GM19240 (cell line): ENCODE measurements around the gene VAMP7.
"Not testable (repeated sequence)": the region's sequence is repeated elsewhere in the genome, so short reads cannot be mapped to it uniquely, and the experiment has no call there.

Experiments
- DNase-seq: peaks from one replicate; pipeline ENCODE4 v3.0.0; 2011; ENCODE audit warnings: low spot score; ENCODE audit not compliant: insufficient read length

The VAMP7 gene, protein sequence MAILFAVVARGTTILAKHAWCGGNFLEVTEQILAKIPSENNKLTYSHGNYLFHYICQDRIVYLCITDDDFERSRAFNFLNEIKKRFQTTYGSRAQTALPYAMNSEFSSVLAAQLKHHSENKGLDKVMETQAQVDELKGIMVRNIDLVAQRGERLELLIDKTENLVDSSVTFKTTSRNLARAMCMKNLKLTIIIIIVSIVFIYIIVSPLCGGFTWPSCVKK

DNA sequence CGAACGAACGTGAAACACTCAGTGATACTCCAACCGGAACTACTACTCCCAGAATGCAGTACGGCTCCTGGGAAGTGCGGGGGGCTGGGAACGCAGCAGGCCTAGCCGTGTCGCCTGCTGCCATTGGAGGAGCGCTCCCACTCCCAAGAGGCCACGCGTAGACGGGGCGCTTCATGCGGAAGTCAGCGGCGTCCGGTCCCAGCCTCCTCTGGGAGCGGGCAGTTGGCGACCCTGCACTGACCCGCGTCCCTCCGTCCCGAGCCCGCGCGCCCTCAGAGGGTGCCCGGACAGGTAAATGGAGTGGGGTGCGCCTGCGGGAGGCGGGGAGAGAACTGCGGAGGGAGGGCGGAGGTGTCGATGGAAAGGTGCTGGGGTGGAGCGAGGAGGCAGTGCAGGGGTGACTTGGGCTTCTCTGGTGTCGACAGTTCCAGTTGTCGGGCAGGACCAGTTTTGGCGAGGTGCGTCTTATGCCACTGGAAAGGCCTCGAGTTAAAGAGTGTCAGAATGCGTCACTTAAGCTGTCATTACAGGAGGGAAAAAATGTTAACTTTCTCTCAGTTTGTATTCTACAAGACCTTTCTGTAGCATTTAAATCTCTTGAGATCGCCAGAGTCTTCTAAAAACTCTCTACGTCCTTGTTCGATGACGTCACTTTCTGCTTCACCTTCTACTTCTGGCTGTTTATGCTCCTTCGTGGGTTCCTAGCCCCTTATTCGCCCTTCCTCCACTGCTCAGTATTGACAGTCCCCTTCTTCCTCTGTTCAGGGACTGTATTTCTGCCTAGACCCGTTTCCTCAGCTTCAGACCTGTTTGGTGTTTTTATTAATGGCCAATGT is at the start of gene VAMP7:
TSS of gene VAMP7 (plus strand) at position 188 of the 836 bp plus-strand sequence. CDS start 8,122 bp downstream, outside the sequence.
- DNase-seq, result peak; percentile 14

DNA sequence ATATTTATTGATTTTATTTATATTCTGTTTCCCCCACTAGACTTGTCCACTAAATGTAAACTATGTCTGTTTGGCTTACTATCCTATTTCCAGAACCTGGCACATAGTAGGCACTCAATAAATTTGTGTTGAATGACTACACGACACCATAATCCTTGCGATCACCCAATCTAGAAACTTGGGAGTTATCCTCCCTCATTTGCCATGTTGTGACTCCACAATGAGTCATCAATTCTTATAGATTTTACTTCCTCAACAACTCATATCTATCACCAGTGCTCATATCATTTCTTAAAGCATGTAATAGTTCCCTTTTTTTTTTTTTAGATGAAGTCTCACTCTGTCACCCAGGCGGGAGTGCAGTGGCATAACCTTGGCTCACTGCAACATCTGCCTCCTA is 39.9 kb upstream of the VAMP7 start:
- no peak for DNase-seq

DNA sequence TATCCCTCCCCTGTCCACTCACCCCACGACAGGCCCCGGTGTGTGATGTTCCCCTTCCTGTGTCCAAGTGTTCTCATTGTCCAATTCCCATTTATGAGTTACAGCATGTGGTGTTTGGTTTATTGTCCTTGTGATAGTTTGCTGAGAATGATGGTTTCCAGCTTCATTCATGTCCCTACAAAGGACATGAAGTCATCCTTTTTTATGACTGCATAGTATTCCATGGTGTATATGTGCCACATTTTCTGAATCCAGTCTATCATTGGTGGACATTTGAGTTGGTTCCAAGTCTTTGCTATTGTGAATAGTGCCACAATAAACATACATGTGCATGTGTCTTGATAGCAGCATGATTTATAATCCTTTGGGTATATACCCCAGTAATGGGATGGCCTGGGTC is 29.4 kb upstream of the VAMP7 start:
- DNase-seq, result not testable (repeated sequence)

DNA sequence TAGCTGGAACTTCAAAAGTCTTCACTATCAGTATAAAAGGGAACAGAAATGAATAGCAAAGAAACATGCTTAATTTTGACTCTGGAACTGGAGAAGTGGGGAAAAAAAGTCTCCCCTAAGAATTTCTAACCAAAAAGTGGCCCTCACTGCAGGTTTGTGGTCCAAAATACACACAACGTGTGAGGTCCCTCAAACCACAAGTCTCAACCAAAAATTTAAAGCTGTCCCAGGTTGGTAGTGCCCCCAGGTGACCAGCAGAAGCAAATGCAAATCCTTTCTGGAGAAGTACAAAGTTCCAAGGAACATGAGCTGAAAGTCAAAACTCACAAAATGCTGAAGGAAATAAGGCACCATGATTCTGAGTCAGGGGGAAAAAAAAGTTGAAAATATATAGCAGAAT is 23.6 kb upstream of the VAMP7 start:
- DNase-seq, result no peak

DNA sequence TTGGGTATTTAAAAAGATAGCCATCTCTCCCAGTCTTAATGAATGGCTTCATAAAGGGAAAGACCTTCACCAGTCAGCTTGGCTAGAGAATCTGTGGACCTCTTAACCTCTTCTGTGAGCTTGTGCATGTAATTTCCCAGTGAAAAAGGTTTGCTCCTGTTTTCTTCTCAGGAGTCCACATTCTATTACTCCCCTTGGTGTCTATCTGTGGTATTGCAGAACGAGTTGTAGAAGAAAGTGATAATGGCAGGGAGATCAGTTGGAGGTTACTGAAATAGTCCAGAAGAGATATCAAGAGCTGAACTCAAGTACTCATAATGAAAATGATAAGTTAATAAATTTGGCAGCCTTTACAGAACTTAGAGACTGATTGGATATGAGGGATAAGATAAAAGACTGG is 16.5 kb upstream of the VAMP7 start:
- DNase-seq, result no peak

DNA sequence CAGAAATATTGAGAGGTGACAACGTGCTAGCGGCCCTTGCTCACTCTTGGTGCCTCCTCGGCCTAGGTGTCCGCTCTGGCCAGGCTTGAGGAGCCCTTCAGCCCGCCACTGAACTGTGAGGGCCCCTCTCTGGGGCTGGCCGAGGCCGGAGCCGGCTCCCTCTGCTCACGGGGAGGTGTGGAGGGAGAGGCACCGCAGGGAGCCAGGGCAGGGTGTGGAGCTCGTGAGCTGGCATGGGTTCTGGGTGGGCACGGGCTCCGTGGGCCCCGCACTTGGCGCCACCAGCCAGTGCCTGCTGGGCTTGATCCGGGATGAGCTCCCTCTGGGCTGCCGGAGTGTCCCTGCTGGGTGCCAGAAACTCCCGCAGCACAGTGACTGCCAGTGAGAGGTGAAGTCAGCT is 16.0 kb upstream of the VAMP7 start:
- DNase-seq, result no peak

DNA sequence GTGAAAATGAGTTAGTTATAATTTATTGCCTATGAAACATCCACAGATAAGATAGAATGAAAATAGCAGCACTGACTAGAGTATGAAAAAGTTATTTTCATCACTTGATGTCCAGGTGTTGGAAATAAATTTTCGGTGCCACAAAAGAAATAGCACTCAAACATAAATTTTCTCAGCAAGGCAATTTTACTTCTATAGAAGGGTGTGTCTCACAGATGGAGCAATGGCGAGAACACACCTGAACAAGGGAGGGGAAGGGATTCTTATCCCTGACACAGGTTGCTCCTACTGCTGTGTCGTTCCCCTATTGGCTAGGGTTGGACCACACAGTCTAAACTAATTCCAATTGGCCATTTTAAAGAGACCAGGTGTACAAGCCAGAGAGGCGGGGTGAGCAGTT is 13.3 kb upstream of the VAMP7 start:
- no peak for DNase-seq

DNA sequence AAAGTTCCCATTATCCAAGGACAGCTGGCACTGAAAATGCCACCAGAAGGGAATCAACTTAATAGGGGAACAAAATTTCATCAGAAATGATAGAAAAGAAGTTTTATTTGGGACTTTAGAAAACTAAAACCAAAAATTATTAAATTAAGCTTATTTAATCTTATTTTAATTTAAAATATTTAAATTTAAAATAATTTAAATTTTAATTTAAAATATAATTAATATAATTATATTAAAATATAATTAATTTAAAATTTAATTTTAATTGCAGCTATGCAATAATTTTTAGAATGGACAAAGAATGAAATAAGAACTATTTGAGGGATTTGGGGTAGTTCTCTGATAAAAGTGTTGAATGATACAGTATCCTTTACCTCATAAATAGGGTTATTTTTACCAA is 10.2 kb upstream of the VAMP7 start:
- DNase-seq, result no peak

DNA sequence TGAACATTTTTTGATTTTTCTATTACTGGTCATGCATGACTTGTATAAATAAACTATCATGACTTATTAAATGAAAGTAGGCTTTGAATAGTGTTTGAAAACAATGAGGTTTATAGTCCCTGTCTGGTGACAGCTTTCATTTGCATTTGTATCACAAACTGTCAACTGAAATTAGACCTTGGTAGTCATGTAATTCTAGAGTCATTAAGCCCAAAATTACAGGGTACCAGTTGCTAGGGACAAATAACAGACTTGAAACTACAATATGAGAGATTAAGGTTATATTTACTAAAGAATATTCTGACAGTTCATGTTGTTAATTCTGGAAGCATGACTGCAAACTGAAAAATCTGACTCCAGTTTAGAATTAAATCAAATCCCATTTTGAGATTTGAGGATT is 9.2 kb upstream of the VAMP7 start:
- no peak for DNase-seq

DNA sequence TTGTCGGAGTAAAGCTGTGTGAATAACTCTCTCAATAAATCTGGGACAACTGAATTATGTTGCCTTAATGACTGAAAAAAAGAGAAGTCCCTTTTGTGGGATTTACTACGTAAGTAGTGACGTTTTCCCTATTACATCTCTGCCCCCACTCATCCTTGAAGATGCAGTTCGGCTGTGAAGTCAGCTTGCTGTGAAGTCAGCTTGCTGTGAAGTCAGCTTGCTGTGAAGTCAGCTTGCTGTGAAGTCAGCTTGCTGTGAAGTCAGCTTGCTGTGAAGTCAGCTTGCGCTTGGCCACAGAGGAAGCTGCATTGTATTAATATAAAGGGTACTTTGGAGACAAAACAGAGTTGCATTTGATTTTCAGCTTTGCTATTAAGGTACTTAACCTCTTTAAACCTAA is 8.0 kb upstream of the VAMP7 start:
- DNase-seq, result no peak

DNA sequence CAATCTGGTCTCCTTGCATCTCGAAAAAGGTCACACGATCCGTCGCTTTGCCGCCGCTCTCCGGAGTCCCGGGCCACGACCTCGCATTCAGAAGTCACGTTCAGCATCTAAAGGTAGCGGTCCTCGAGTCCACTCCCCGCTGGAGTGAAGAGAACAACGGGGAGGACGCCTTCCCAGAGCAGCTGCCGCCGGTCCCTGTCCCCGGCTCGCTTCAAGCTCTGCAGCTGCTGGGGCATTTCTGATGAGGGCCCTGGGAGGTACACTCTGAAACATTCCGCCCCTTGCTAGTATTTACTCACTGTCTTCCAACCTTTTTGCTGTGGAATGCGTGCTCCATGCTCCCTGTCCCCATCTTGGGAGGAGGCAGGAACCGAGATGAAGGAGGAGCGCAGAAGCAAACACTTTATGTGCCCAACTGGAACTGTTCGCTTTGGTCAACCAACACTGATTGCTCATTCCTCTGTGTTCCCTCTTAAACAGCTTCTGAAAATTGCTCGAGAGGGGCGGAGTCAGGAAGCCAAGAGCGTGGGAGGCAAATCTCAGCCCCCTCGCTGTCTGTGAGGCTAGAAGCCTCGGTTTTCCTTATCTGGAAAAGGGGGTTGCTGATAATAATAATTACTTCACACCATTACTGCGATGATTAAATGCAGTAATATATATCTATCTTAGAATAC is 6.4 kb upstream of the VAMP7 start:
- DNase-seq, result no peak

DNA sequence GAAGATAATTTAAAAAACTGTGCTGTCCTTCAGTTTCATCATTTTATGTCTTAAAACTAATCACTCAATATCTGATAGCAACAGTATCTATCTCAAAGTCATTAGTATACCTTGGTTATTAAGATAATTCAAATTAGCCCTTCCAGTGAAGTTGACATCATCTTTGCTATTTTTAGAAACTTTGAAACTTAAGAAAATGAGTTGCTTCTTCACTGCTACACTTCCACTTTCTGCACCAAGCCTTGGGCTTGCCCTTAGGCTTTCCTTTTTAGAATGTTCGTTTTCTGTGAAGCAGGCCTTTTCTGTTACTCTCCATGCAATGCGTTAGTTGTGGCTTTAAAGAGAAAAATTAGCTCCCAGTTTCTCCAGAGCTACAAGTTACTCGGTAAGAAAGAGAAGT is 4.4 kb upstream of the VAMP7 start:
- DNase-seq, result no peak

DNA sequence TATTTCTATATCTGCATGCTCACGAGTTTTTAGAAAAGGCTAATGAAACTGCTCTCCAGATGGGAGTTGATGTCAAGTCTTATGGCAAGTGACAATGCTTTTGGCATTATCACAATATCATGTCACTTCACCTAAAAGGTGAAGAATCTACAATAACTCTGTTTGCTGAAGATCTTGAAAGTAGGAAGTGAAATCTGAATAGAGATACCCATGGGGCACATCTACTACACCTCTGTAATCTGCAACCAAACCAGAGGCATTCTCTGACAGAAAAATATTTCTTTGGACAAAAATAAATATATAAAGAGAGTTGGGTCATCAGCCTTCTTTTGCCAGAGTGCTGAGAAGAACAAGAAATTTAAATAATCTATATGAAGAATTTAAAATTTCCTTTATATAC is 3.9 kb upstream of the VAMP7 start:
- no peak for DNase-seq

DNA sequence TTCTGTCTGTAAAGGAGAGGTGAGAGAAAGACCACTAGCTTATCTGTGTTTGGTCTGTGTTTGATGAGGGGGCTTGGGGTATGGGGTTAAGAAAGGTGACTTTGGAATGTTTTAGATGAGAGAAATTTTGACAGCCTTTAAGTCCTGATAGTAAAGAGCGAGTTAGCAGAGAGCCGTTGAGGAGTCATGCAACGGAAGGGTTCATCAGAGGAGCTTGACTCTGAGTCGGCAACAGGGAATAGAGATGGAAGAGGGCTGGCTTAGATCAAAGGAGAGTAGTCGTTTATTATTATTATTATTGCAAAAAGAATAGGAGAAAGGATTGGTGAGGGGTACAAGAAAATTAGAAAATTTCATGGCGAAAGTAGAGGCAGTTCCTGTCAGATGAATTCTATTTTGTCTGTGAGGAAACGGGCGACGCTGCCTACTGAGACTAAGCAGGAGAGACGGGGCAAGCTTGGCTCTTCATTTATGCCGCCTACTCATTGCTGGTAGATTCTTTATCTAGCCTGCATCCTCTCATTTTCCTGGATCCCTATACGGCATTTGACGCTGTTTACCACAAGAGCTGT is 473 bp upstream of the VAMP7 start:
- no peak for DNase-seq

DNA sequence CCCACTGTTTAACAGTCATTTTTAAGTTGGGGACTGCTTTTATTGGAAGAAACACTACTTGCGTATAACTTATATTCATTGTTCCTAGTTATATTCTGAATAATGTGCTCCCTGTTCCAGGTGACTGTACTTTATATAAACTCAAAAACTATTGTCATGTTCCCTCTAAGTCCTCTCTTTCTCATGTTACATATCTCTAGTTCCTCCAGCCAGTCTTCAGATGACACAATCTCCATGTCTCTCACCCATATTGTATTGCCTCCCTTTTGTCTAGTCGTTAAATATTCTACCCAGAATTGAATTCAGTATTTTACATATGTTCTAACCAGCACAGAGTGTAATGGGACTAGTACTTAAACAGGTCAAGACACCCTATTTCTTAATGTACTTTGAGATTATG is 5.3 kb downstream of the VAMP7 start:
- no peak for DNase-seq

DNA sequence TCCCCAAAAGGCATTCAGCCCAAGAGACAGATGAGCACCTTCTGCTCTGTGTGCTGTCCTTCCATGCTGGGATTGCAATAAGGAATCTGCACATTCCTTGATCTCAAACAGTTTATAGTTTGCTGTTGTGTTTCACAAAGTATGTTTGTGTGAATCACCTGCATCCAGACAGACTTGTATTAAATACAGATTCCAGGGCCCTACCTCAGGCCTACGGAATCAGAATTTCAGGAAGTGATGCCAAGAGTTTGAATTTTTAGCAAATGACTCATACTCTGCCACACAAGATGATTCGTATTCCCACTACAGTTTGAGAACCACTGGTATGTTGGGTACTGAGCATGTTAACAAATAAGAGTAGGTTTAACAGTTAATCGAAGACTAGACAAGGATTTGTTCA is 7.0 kb downstream of the VAMP7 start:
- no peak for DNase-seq

DNA sequence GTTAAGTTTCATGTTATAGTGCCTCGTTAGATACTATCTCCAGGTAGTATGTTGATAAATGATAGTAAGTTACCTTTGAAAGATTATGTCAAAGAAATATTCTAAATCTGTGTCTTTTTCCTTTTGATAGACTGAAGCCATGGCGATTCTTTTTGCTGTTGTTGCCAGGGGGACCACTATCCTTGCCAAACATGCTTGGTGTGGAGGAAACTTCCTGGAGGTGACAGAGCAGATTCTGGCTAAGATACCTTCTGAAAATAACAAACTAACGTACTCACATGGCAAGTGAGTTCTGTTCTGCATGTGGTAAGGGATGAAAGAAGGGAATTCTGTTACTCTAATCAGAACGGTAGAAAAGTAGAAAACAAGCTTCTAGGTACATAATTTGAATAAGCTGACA is 8.2 kb downstream of the VAMP7 start:
- DNase-seq, result no peak

DNA sequence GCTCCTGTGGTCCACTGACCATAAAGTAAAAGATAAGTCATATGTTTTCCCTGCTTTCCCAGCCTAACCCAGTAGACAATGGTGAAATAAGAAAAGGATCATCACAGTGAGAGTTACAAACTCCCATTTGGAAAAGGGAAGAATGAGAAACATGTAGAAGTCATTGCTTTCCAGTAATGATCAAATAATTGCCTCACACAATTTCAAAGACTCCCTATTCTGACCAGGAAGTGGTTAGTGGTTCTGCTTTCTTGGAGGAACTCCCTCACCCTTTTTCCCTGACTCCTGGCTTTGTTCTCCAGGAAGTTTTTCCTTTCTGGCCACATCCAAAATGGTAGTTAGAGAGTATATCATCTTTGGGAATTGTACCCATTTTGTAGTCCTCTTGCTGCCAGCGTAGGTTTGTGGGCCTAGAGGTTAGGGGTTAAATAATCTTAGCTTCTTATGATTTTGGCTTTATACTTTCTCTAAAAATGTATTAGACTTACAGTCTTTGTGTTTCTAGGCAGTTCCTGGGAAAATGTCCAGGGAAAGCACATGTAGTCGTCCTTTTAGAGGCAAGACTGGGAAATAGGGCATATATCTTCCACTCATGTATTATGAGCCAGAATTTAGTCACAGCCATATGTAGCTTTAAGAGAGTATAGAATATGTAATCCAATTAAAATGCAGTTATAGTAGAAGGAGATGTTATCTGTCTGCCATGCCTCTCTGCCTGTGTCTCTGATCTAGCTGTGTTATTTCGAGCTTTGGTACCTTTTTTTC is 10.5 kb downstream of the VAMP7 start:
- DNase-seq, result no peak

DNA sequence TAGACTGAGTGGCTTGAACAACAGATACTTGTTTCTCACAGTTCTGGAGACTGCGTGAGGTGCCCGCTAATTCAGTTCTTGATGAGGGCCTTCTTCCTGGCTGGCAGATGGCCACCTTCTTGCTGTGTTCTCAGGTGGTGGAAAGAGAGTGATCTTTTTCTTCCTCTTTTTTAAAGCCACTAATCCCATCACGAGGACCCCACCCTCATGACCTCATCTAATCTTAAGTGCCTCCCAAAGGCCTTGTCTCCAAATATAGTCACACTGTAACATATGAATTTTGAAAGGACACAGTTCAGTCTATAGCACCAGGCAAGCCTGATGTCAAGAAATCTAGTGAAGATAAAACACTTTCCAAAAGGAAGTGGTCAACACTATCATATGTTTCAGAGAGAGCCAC is 12.4 kb downstream of the VAMP7 start:
- DNase-seq, result no peak

DNA sequence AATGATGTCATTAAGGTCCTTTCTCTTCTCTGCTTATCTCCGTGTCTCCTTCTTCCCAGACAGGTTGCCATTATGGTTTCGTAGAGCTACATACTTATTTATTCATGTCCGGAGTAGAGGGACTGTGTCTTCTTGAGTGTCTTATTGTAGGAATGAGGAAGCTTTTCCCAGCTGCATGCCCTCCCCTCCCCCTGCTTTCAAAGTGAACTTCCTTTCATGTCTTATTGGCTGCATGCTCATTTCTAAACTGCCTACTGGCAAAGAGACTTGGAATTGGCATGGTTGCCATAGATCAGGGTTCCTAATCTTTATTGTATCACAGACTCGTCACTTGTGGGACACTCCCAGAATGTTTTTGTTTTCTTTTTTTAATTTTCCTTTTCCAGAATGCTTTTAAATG is 15.4 kb downstream of the VAMP7 start:
- no peak for DNase-seq

DNA sequence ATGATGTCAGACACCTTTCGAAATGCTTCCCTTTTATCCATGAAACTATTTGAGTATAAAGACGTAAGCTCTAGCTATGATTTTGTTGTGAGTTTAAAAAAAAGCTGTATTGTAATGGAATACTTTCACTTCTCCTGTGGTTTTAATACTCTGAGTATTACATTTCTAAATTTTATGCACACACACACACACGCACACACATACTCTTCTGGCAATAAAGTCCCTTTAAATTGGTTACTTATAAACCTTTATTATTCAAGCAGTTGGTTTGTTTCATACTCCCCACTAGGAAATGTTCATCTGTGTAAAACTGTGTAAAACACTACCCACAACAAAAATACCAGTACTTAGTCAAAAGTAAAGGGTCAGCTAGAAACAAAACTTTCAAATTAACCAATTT is 18.2 kb downstream of the VAMP7 start:
- DNase-seq, result no peak

DNA sequence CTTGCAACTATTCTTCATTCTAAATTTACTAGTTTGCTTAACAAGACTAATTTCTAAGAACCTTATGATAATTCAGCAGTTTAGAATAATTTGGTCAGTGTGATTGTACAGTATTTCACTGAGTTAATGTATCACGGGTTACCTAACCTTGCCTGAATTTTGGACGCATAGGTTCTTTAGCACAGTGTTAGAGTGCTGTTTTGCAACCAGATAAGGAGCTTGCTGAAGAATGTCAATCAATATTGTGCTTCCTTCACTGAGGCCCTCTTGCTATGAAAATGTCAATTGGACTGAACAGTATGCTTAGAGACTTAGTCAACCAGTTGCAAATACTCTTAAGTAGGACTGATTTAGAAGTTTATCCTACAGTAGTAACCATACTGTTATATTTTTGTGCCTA is 19.6 kb downstream of the VAMP7 start:
- no peak for DNase-seq
